Spleen (tissue), 13 donors: ENCODE data around the gene TMEM120A. TPM values are rescaled to one million over a fixed set of nuclear protein-coding genes. Genes with fewer than 3 reads are reported as not detected.
A peak's percentile ranks its signal among the peaks of the same experiment; 100 is the strongest.
"Not testable (repeated sequence)": the region's sequence is repeated elsewhere in the genome, so short reads cannot be mapped to it uniquely, and the experiment has no call there.

Experiments
- DNase-seq: peaks from one replicate; pipeline ENCODE4 v3.0.0-alpha.2; 2020
- H3K27ac ChIP-seq, 8 donors: fragments of 200-600 bp; sonication (generic) in 7 of 8; 1 replicate in 4 of 8; 2 replicates in 4 of 8; pipeline versions ENCODE4 v1.5.0 to v1.8.0; 2016 to 2021; ENCODE audit warnings: inconsistent platforms in 4 of 8, mild to moderate bottlenecking in 4 of 8, moderate library complexity in 1 of 8
- H3K27me3 ChIP-seq, 7 donors: fragments of 200-600 bp; sonication (generic) in 6 of 7; replicated peaks in 1 of 7; 1 replicate in 4 of 7; 2 replicates in 3 of 7; pipeline versions ENCODE4 v1.5.0 to v1.8.0; 2016 to 2021; ENCODE audit warnings: inconsistent platforms in 3 of 7, mild to moderate bottlenecking in 1 of 7
- H3K36me3 ChIP-seq, 6 donors: fragments of 200-600 bp; sonication (generic) in 5 of 6; 1 replicate in 4 of 6; 2 replicates in 2 of 6; pipeline versions ENCODE4 v1.5.0 to v1.8.0; 2016 to 2021; ENCODE audit warnings: inconsistent platforms in 2 of 6
- H3K4me1 ChIP-seq, 6 donors: fragments of 200-600 bp; sonication (generic) in 5 of 6; 1 replicate in 3 of 6; 2 replicates in 3 of 6; pipeline versions ENCODE4 v1.5.0 to v1.8.0; 2016 to 2021; ENCODE audit warnings: inconsistent platforms in 3 of 6
- H3K4me3 ChIP-seq, 8 donors: fragments of 200-600 bp; sonication (generic) in 7 of 8; 1 replicate in 4 of 8; 2 replicates in 4 of 8; pipeline versions ENCODE4 v1.5.0 to v1.8.0; 2016 to 2021; ENCODE audit warnings: inconsistent platforms in 4 of 8, mild to moderate bottlenecking in 4 of 8, moderate library complexity in 2 of 8
- H3K9me3 ChIP-seq, 8 donors: fragments of 200-600 bp; sonication (generic) in 7 of 8; 1 replicate in 4 of 8; 2 replicates in 4 of 8; pipeline versions ENCODE4 v1.5.0 to v1.8.0; 2016 to 2021; ENCODE audit warnings: inconsistent platforms in 4 of 8
- POLR2A ChIP-seq, 3 donors: fragments of 450-650 bp; IDR thresholded peaks; one replicate each; pipeline ENCODE4 v1.5.1; 2017; ENCODE audit warnings: antibody characterized with exemption in 3 of 3, mild to moderate bottlenecking in 1 of 3
- POLR2AphosphoS5 ChIP-seq, 3 donors: sonication (generic); formaldehyde crosslinking; IDR thresholded peaks; one replicate each; pipeline ENCODE4 v1.5.1; 2017; ENCODE audit warnings: antibody characterized with exemption in 3 of 3
- WGBS, 5 donors: extraction: QIAGEN DNeasy Blood & Tissue Kit in 3 of 5; methylation state at CpG; one replicate each; pipeline versions ENCODE4 v1.1.5 to v1.1.7; 2013 to 2018; 5-methylcytosine and 5-hydroxymethylcytosine counted together
- intact Hi-C: fragments of 100-400 bp; cut with DNase I; formaldehyde crosslinking; loops from one replicate; pipeline ENCODE4 v1.15.0; 2023; ENCODE audit warnings: low total_unique reads
- long read RNA-seq, 2 donors: transcript quantifications; one replicate each; lab custom pipeline, GENCODE V29; 2026
- polyA plus RNA-seq, 3 donors: library from polyadenylated mRNA; stranded (reverse); fragments of 200-250 nt; gene quantifications; one replicate each; pipeline ENCODE4 v1.2.1, GENCODE V29; 2013
- total RNA-seq, 7 donors: library from RNA; depleted of rRNA in 3 of 7; stranded (reverse); fragments of >200 nt in 3 of 7; fragmentation: NEBNext Ultra II Directional in 4 of 7; extraction: Animal tissue kit (Norgen Biotek cat#: 25700) in 4 of 7; gene quantifications; one replicate each; pipeline versions ENCODE4 v1.1.0 to v1.2.1, GENCODE V29; 2016 to 2021
- TF ChIP-seq, protein P1 (sequence below), 11 experiments: fragments of 200-600 bp in 7 of 11; fragments of 450-650 bp in 4 of 11; sonication (generic) in 4 of 11; IDR thresholded peaks in 8 of 11; conservative IDR thresholded peaks in 3 of 11; 1 replicate in 7 of 11; 2 replicates in 4 of 11; pipeline versions ENCODE4 v1.4.0 to v1.8.0; 2016 to 2021; ENCODE audit warnings: antibody characterized with exemption in 11 of 11, inconsistent platforms in 4 of 11, mild to moderate bottlenecking in 1 of 11
- donor health status: healthy with polysubstance abuse.
- donor health status: DM: no; HTN: no; CAD: no; lungs with moderate emphysema.
- donor health status: DM: no; HTN: no; CAD: no.
- donor health status: Bipolar disorder and iron deficiency.
- donor health status: healthy.
- donor health status: DM: no; HTN: no; CAD: no.
- donor health status: DM: yes; HTN: yes; CAD: no.

TMEM120A gene
- total RNA-seq, result 10 to 100 TPM; 24.9 to 57.9 (median 41.4) TPM
- 10 to 100 TPM; 30.1 to 66.2 (median 56.6) TPM for polyA plus RNA-seq
- long read RNA-seq, donor 1, partial matches to known transcripts, result 0 of 5 reads
- long read RNA-seq, donor 1, other reads (novel, unspliced or antisense), result 0 of 5 reads
- long read RNA-seq, donor 2, transcript TMEM120A-214 (12 exons, 1,456 nt), result major isoform, 9 of 12 reads
- long read RNA-seq, donor 2, partial matches to known transcripts, result 0 of 12 reads
- long read RNA-seq, donor 2, other reads (novel, unspliced or antisense), result 0 of 12 reads

DNA sequence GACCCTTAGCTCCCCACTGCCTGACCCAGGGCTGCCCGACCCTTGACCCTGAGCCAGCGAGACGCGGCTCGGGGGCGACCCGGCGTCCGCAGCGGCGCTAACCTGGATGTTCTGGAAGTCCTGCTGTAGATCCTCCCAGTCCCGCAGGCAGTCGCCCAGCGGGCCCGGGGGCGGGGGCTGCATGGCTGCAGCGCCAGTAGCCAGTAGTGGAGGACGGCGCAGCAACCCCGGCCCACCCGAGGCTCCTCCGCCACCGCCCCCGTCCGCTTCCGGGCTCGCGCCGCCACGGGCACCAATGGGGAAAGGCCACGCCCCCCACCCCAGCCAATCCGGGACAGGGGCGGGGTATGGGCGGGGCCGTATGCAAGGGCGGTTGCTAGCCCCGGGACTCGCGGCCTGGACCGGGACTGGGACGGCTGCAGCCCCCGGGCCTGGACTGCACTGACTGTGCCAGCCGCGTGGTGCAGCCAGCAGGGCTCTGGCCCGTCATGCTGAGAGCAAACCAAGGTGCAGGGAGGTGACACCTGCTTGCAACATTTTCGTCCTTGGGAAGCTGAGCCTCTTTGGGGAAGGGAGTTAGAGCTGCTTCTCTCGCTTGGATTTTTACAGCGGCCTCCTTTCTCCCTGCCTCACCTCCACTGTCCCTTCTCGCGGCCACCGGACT, at the start of gene TMEM120A:
TSS of gene TMEM120A (minus strand) at position 208 of the 664 bp plus-strand sequence. CDS start at position 183, 25 bp downstream.
- Histone ChIP-seq H3K4me3 (peak within 1 kb of the TSS; percentile 79 to 100 (median 94)), H3K4me1 (peaks cover 11 to 79% (median 28%) of the 10 kb centered on the region in 6 donors), H3K36me3 (peaks cover 0 to 31% (median 2%) of the 10 kb centered on the region in 6 donors), H3K27me3 (no peaks in the 10 kb centered on the region), H3K27ac (peak within 1 kb of the TSS; percentile 77 to 96 (median 87)), H3K9me3 (no peaks in the 10 kb centered on the region)
- intact Hi-C loops, result loop anchor here (10.0 kb wide), 1 partner anchor 120 kb away; the partner anchor contains the start of gene RHBDD2
- 1 to 9% (median 3%) methylated on average over 19 to 51 of the region's 51 CpGs for WGBS, 5 donors
- DNase-seq, result peak; percentile 97
- TF ChIP-seq POLR2AphosphoS5 (IDR thresholded peaks at IDR 0.05) (peak; percentile 88 to 95 (median 89)), POLR2A (IDR thresholded peaks at IDR 0.05) (peak in 2 of 3 donors; percentile 34 to 45)
- TF ChIP-seq, protein P1, sequence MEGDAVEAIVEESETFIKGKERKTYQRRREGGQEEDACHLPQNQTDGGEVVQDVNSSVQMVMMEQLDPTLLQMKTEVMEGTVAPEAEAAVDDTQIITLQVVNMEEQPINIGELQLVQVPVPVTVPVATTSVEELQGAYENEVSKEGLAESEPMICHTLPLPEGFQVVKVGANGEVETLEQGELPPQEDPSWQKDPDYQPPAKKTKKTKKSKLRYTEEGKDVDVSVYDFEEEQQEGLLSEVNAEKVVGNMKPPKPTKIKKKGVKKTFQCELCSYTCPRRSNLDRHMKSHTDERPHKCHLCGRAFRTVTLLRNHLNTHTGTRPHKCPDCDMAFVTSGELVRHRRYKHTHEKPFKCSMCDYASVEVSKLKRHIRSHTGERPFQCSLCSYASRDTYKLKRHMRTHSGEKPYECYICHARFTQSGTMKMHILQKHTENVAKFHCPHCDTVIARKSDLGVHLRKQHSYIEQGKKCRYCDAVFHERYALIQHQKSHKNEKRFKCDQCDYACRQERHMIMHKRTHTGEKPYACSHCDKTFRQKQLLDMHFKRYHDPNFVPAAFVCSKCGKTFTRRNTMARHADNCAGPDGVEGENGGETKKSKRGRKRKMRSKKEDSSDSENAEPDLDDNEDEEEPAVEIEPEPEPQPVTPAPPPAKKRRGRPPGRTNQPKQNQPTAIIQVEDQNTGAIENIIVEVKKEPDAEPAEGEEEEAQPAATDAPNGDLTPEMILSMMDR (IDR thresholded peaks at IDR 0.05 in 8 of 11, conservative IDR thresholded peaks at IDR 0.05 in 3 of 11), result peak in 10 of 11 experiments; percentile 4 to 71 (median 32)

DNA sequence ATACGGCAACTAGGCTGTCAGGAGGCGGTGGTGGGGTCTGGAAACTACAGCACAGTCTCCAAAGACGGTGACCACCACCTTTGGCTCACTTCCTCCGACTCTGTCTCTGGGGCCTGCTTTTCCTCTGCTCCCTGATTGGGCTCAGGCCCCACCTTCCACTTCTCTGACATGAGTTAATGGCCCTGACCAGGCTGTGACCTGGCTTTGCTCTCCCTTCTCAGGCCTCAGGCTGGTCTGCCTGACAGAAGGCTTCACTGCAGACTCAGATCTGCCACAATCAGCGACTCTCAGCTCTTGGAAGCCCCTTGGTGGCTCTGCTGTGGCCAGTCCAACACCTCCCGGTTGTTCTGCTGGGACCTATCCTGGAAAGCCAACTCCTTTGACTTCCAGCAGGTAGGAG, 45.7 kb upstream of the TMEM120A start:
- no peak for TF ChIP-seq POLR2A (IDR thresholded peaks at IDR 0.05)
- no peak for TF ChIP-seq POLR2AphosphoS5 (IDR thresholded peaks at IDR 0.05)
- TF ChIP-seq, protein P1 (IDR thresholded peaks at IDR 0.05 in 8 of 11, conservative IDR thresholded peaks at IDR 0.05 in 3 of 11), result no peak
- DNase-seq, result no peak
- WGBS, 5 donors, result 88 to 96% (median 90%) methylated on average over 6 of the region's 6 CpGs
- no peak overlapping the region for H3K4me3 ChIP-seq
- H3K9me3 ChIP-seq, result no peaks in the 10 kb centered on the region
- H3K36me3 ChIP-seq, result peaks cover 0 to 39% (median 10%) of the 10 kb centered on the region in 6 donors
- H3K27me3 ChIP-seq, result no peaks in the 10 kb centered on the region
- intact Hi-C loops, result no loop called here
- H3K27ac ChIP-seq, result no peak overlapping the region
- peaks cover 0 to 19% (median 9%) of the 10 kb centered on the region in 6 donors for H3K4me1 ChIP-seq

DNA sequence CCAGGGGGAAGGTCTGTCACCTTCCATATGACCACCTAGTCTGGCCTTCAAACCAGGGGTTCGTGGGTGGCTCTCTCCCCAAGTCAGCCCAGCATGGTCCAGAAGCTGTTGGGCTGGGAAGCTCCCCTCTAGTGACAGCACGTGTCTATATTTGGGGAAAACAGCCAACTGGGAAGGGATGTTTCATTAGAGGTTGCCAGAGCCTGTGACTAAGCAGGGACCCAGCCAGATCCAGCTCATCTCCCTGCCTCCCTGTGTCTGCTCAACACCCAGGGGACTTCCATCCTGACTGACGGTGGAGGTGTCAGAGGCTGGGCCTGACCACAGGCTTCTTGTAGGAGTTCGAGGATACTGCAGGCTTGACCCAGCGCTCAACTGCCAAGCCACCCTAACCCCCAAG, 42.9 kb upstream of the TMEM120A start:
- no peak for DNase-seq
- Histone ChIP-seq H3K27me3 (no peaks in the 10 kb centered on the region), H3K36me3 (peaks cover 0 to 28% (median 10%) of the 10 kb centered on the region in 6 donors), H3K27ac (no peak overlapping the region), H3K4me3 (no peak overlapping the region), H3K9me3 (no peaks in the 10 kb centered on the region), H3K4me1 (no peaks in the 10 kb centered on the region)
- no peak for TF ChIP-seq POLR2A (IDR thresholded peaks at IDR 0.05)
- TF ChIP-seq POLR2AphosphoS5 (IDR thresholded peaks at IDR 0.05), result no peak
- TF ChIP-seq, protein P1 (IDR thresholded peaks at IDR 0.05 in 8 of 11, conservative IDR thresholded peaks at IDR 0.05 in 3 of 11), result no peak
- intact Hi-C loops, result no loop called here
- WGBS, 5 donors, result 88 to 100% (median 95%) methylated on average over 1 to 5 of the region's 5 CpGs

DNA sequence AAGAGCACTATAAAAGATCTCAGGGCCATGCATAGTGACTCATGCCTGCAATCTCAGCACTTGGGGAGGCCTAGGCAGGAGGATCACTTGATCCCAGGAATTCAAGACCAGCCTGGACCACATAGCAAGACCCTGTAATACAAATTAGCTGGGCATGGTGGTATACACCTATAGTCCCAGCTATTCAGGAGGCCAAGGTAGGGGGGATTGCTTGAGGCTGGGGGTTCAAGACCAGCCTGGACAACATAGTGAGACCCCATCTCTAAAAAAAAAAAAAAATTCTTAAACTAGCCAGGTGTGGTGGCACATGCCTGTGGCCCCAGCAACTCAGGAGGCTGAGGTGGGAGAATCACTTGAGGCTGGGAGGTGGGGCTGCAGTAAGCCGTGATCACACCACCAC, 37.6 kb upstream of the TMEM120A start:
- Histone ChIP-seq H3K27me3 (no peaks in the 10 kb centered on the region), H3K9me3 (no peaks in the 10 kb centered on the region), H3K4me1 (no peaks in the 10 kb centered on the region), H3K36me3 (peaks cover 6 to 39% (median 14%) of the 10 kb centered on the region in 6 donors), H3K4me3 (no peak overlapping the region), H3K27ac (no peak overlapping the region)
- no peak for TF ChIP-seq POLR2A (IDR thresholded peaks at IDR 0.05)
- TF ChIP-seq POLR2AphosphoS5 (IDR thresholded peaks at IDR 0.05), result no peak
- TF ChIP-seq, protein P1 (IDR thresholded peaks at IDR 0.05 in 8 of 11, conservative IDR thresholded peaks at IDR 0.05 in 3 of 11), result no peak
- intact Hi-C loops, result no loop called here
- WGBS, 5 donors, result 86 to 100% (median 93%) methylated on average over 1 of the region's 1 CpG
- DNase-seq, result no peak

DNA sequence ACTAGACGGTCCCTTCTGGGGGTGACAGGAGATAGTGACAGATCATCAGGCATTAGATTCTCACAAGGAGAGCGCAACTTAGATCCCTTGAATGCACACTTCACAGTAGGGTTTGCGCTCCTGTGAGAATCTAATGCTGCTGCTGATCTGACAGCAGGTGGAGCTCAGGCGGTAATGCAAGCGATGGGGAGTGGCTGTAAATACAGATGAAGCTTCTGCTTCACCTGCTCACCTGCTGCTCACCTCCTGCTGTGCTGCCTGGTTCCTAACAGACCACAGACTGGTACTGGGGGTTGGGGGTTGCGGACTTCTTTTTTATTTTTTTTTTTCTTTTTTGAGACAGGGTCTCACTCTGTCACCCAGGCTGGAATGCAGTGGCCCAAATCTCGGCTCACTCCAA, 35.3 kb upstream of the TMEM120A start:
- DNase-seq, intact Hi-C loops, H3K9me3 ChIP-seq, H3K4me1 ChIP-seq, H3K27me3 ChIP-seq, H3K27ac ChIP-seq, H3K4me3 ChIP-seq: not testable (repeated sequence)
- H3K36me3 ChIP-seq, result peaks cover 6 to 61% (median 20%) of the 10 kb centered on the region in 6 donors
- WGBS, 5 donors, result 88 to 98% (median 96%) methylated on average over 7 of the region's 7 CpGs
